ENCODE data around the gene ABCA1.

The ABCA1 gene

DNA sequence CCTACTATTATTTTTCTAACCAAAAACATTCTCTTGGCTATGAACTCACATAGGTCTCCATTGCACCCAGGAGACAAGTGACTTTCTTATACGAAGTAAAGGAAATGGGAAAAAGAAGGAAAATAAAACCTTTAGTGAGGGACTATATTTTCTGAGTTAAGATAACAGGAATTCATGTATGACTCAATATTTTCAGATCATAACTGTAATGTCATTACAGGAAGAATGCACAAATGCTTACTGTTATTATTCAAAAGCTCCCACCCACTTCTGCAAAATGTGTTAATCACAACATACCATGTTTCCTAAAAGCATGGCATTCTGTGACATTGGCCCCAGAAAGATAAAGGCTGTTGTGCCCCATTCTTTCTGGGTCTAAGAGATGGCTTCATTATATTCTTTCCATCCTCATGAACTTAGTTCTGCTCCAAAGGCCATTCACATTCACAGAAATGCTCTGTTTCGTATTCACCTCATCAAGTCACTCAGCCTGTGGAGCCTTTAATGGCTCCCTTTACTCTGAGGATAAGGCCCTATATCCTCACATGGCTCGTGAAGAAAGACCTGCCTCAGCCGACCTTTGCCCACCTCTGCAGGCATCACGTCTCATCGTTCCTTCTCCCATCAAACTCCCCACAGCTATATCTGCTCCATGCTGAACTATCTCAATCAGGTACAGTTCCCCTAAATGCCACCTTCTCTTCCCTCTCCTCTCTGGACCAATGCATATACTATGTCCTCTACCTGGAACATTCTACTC is 77.0 kb downstream of the ABCA1 start:
- FAIRE-seq: no peak

DNA sequence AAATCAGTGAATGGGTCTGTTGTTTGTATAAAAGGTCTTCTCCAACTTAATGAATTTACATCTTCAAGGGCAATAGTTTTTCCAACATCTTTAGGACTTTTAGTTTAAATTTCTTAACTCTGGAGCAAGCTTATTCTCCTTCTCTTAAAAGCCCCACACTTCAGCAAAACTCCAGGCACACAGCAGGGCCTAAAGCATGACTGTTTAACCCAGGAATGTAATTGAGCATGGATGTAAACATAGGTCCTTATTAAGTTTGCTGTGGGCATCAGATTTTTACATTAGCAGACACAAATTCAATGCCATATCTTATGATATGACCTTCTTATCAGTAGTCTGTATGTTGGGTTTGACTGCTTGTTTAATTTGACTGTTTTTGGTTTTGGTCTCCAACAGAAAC is 78.9 kb downstream of the ABCA1 start:
- no peak for FAIRE-seq
- DNase-seq (ENCODE audit: low spot score): no peak

More for the DNA sequence above, 77.0 kb downstream of the ABCA1 start:
- no peak for DNase-seq (ENCODE audit: low spot score)

- FAIRE-seq (no peak), DNase-seq (ENCODE audit: low spot score) (no peak)
These were observed 83.2 kb downstream of the ABCA1 start for GRCh38 chr9:104844710-104845109.

- DNase-seq (ENCODE audit: low spot score): no peak
- no peak for FAIRE-seq
These were observed 84.2 kb downstream of the ABCA1 start for GRCh38 chr9:104843644-104844240.

- no peak for DNase-seq (ENCODE audit: low spot score)
- FAIRE-seq: no peak
These were observed 85.3 kb downstream of the ABCA1 start for GRCh38 chr9:104842698-104843097.

DNA sequence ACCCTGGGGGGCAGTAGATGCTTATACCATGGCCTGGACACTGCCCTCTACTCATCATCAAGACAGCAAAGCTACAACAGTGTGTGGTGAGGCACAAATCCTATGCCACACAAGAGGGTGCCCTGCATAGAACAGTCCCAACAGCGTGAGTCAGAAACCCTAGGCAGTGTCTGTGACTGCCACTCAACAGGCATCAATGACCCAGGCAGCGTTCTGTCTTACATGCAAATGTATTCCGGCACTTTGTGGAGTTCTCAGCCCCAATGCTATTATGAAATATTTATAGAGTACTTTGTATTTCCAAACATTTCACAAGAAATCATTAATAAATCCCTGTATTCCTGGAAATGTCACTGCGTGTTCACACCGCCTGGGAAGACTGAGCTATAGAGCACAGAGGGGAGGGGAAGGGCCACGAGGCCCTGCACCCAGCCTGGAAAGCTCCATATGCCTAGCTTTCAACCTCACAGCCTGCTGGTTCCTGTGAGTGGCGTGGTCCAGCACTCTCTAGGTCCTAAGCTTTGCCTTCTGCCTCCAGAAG is 86.3 kb downstream of the ABCA1 start:
- DNase-seq (ENCODE audit: low spot score): no peak
- FAIRE-seq: no peak

GRCh38 chr9:104838958-104839357 is 89.0 kb downstream of the ABCA1 start:
- no peak for DNase-seq (ENCODE audit: low spot score)
- no peak for FAIRE-seq

DNA sequence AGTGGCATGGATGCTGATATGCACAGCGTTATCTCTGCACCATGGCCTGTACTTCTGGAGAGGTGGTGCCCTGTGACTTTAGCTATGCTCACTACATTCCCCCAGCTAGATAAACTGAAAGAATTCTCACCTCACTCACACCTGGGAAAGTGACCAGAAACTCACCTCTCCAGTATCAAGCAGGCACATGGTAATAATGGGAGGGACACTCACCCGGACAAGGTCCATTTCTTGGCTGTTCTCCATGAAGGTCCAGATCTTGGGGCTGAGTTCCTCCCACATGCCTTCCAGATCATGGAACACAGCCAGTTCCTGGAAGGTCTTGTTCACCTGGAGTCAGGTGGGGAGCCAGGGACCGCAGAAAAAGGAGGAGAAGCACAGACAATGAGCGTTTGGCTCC is 91.2 kb downstream of the ABCA1 start:
- no peak for FAIRE-seq
- no peak for DNase-seq (ENCODE audit: low spot score)

GRCh38 chr9:104836235-104836634 is 91.7 kb downstream of the ABCA1 start:
- no peak for FAIRE-seq
- DNase-seq (ENCODE audit: low spot score): no peak

GRCh38 chr9:104835161-104835560 is 92.8 kb downstream of the ABCA1 start:
- no peak for DNase-seq (ENCODE audit: low spot score)

GRCh38 chr9:104833696-104834095 is 94.3 kb downstream of the ABCA1 start:
- FAIRE-seq (no peak), DNase-seq (ENCODE audit: low spot score) (no peak)

More at GRCh38 chr9:104835161-104835560, 92.8 kb downstream of the ABCA1 start:
- FAIRE-seq: no peak

DNA sequence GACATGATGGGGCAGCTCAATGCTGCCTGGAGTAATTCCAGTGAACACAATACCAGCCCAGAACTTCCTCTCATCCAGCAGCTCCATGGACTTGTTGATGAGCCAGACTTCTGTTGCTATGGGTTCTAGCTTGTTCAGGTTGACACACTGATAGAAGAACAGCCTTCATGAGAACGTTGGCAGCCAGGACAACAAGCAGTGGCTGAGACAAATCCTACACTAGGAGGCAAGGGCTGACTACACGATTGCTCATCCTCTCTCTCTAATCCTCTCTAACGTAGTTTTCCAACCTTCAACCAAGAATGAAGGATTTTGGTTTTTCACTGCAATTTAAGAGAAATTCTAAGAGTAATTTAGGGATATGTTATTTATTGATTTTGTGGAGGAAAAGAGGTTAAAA is 96.3 kb downstream of the ABCA1 start:
- DNase-seq (ENCODE audit: low spot score) (peak; percentile 62), FAIRE-seq (peak; percentile 49)

DNA sequence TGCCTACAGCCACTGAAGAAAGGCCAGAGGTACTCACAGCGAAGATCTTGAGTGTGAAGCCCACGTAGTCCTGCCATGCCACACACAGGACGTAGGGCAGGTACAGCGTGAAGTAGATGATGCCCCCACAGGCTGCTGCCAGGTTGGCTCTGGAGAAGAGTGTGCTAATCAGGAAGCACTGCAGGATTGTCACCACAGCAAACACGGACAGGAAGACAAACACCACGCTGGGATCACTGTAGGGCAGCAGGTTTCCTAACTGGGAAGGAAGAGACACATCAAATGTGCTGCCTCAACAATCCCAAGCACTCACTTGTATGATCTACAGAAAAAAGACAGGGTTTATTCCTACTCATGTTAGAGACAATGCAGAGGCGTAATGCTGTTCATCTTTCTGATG is 101.0 kb downstream of the ABCA1 start:
- DNase-seq (ENCODE audit: low spot score) (no peak), FAIRE-seq (no peak)

- DNase-seq (ENCODE audit: low spot score) (no peak), FAIRE-seq (no peak)
These were observed 101.7 kb downstream of the ABCA1 start for GRCh38 chr9:104826079-104826775.

GRCh38 chr9:104820336-104820735 is 107.6 kb downstream of the ABCA1 start:
- DNase-seq (ENCODE audit: low spot score): no peak

DNA sequence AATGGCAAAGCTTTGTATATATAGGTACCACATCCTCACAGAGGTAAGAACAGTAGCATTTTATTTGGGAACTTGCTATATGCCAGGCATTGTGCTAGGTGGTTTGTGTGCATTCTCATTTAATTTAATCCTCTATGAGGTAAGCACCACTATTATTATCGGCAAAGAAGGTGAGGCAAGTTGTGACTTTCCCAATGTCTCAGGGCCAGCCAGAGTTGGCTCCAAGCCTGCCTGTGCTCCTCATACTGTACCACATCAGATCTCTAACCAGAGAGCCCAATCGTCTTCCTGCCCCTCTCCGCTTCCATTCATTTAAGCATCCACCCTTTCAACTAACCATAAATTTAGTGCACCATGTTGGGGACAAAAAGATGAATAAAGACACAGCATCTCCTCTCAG is 108.9 kb downstream of the ABCA1 start:
- DNase-seq (ENCODE audit: low spot score) (no peak), FAIRE-seq (no peak)

More at GRCh38 chr9:104820336-104820735, 107.6 kb downstream of the ABCA1 start:
- no peak for FAIRE-seq

GRCh38 chr9:104817437-104817836 is 110.5 kb downstream of the ABCA1 start:
- DNase-seq (ENCODE audit: low spot score) (no peak), FAIRE-seq (no peak)

GRCh38 chr9:104815851-104816565 is 111.9 kb downstream of the ABCA1 start:
- DNase-seq (ENCODE audit: low spot score) (no peak), FAIRE-seq (no peak)

DNA sequence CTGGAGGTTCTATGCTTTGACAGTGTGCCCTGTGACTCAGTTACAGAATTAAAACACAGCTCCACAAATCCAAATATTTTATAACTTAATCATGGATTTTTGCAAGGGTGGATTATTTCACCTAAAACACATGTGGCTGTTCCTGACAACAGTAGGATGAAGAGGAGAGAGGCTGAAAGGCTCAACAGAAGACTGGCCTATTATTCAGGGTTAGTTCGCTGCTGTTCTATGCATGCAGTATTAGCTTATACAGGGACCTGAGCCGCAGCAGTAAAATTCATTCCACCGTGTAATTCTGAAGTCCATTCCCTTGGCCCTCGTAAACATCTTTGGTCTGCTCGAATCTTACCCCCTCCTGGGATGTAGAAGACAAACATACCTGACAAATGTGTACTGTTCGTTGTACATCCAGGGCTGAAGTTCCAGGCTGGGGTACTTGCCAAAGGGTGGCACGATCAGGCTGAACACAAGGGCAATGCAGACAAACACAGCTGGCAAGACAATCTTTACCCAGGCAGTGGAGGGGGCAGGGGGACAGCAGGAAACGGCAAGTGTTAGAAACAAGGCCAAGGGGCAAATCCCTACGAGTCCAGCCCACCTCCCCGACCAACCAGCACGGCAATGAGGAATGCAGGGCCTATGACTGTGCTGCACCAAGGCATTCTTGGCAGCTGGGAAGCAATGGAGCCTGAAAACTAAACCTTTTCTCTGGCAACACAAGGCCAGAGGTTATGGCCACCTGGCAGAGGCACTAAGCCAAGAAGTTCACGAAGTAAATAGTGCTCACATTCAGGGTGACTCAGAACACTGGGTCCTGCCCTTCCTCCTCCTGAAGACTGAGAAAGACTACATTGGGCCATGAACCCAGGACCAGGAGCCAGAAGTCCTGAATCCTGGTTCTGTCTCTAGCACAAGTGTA is 117.3 kb downstream of the ABCA1 start:
- DNase-seq (ENCODE audit: low spot score): peak; percentile 94
- FAIRE-seq: peak; percentile 95

DNA sequence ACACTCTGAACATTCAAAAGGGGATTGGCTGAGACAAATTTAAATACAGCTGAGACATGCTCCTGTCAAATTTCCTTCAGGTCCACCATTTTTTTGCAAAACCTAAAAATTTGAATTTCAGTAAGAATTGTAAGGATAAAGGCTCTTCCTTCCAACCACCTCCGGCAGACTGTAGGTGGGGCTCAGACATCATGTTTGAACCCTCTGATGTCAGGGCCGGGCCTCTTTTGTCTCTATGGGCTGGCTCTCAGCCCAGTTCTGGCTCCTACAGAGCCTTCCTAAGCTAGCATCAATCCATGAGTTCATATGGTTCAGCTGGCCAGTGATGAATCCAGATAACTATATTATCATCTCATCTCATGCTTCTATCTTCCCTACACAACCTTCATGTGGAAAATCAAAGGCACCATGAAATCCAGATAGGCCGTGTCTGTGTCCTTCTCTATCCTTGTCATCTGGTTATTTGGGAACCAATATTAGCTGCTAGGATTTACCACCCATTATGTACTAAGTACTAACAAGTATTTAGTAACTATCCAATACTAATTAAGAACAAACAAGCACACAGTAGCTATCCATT is 119.8 kb downstream of the ABCA1 start:
- FAIRE-seq (no peak), DNase-seq (ENCODE audit: low spot score) (no peak)
